ENCODE results near the gene SCAF4.

SCAF4 gene

GRCh38 chr21:31733551-31734149 is 1.7 kb upstream of the SCAF4 start:
- Histone ChIP-seq H3K4me2 (ENCODE audit: low read depth, low read length, poor library complexity, severe bottlenecking) (peak overlapping the region; percentile 98), H3K27me3 (ENCODE audit: insufficient read depth, low read length, poor library complexity, severe bottlenecking) (no peaks in the 10 kb centered on the region), H3F3A (ENCODE audit: low read depth) (no peaks in the 10 kb centered on the region), H3K9me3 (ENCODE audit: insufficient read depth, low read depth, low read length) (no peaks in the 10 kb centered on the region), H3K36me3 (ENCODE audit: insufficient read depth, low read length) (no peaks in the 10 kb centered on the region), H2AFZ (ENCODE audit: low read length) (no peak overlapping the region), H4K20me1 (ENCODE audit: insufficient read depth, low read length, poor library complexity, severe bottlenecking) (peaks cover 29% of the 10 kb centered on the region), H3K9me2 (replicated peaks; ENCODE audit: low read depth, low read length) (no peaks in the 10 kb centered on the region), H3K9ac (ENCODE audit: low read depth, low read length, poor library complexity, severe bottlenecking) (peak overlapping the region; percentile 94), H3K4me1 (ENCODE audit: insufficient read depth, low read length, poor library complexity, severe bottlenecking) (peaks cover 33% of the 10 kb centered on the region), H3K4me3 (ENCODE audit: low read length, poor library complexity, severe bottlenecking) (peak overlapping the region; percentile 86), H3K79me2 (ENCODE audit: insufficient read depth, low read length) (peaks cover 49% of the 10 kb centered on the region)
- no peak for TF ChIP-seq EZH2phosphoT487 (IDR thresholded peaks at IDR 0.05; ENCODE audit: borderline replicate concordance)
- no peak for TF ChIP-seq CTCF (conservative IDR thresholded peaks at IDR 0.05; ENCODE audit: low read length)

GRCh38 chr21:31732597-31733550 is 956 bp upstream of the SCAF4 start:
- no peaks in the 10 kb centered on the region for H3F3A ChIP-seq (ENCODE audit: low read depth)

More at GRCh38 chr21:31732597-31733550, 956 bp upstream of the SCAF4 start:
- Histone ChIP-seq H3K4me3 (ENCODE audit: low read length, poor library complexity, severe bottlenecking) (peak overlapping the region; percentile 86), H3K9me3 (ENCODE audit: insufficient read depth, low read depth, low read length) (no peaks in the 10 kb centered on the region), H3K9me2 (replicated peaks; ENCODE audit: low read depth, low read length) (no peaks in the 10 kb centered on the region), H3K27me3 (ENCODE audit: insufficient read depth, low read length, poor library complexity, severe bottlenecking) (no peaks in the 10 kb centered on the region), H4K20me1 (ENCODE audit: insufficient read depth, low read length, poor library complexity, severe bottlenecking) (peaks cover 37% of the 10 kb centered on the region), H2AFZ (ENCODE audit: low read length) (peak overlapping the region; percentile 68), H3K4me2 (ENCODE audit: low read depth, low read length, poor library complexity, severe bottlenecking) (peak overlapping the region; percentile 98), H3K9ac (ENCODE audit: low read depth, low read length, poor library complexity, severe bottlenecking) (peak overlapping the region; percentile 94), H3K4me1 (ENCODE audit: insufficient read depth, low read length, poor library complexity, severe bottlenecking) (peaks cover 41% of the 10 kb centered on the region), H3K79me2 (ENCODE audit: insufficient read depth, low read length) (peaks cover 57% of the 10 kb centered on the region), H3K36me3 (ENCODE audit: insufficient read depth, low read length) (no peaks in the 10 kb centered on the region)
- TF ChIP-seq EZH2phosphoT487 (IDR thresholded peaks at IDR 0.05; ENCODE audit: borderline replicate concordance) (no peak), CTCF (conservative IDR thresholded peaks at IDR 0.05; ENCODE audit: low read length) (no peak)

All from Loucy (cell line).